SK-N-SH treated with all-trans-retinoic acid at 6 μM for 48 hours (cell line): Measurements from ENCODE around the gene ISM2.

ENCODE experiments used
- ATAC-seq: fragments of 200-7000 bp; cut with Tn5 transposase; 3 replicates; pipeline ENCODE4 v1.9.1; 2020; ENCODE audit warnings: mild to moderate bottlenecking, moderate library complexity
- ARNTL ChIP-seq: fragments of 450-650 bp; formaldehyde crosslinking; IDR thresholded peaks from 2 replicates; pipeline ENCODE4 v1.5.0; 2020; ENCODE audit warnings: low read depth, mild to moderate bottlenecking, moderate library complexity, borderline replicate concordance
- BACH2 ChIP-seq: fragments of 250-450 bp; sonication (Bioruptor Pico); IDR thresholded peaks from 2 replicates; pipeline ENCODE4 v1.9.0; 2021; ENCODE audit warnings: mild to moderate bottlenecking, borderline replicate concordance
- CREB5 ChIP-seq: fragments of 250-450 bp; sonication (Bioruptor Pico); IDR thresholded peaks from 2 replicates; pipeline ENCODE4 v1.5.1; 2020; ENCODE audit warnings: low read depth, mild to moderate bottlenecking, moderate library complexity
- CSDC2 ChIP-seq: fragments of 250-450 bp; sonication (Bioruptor Pico); IDR thresholded peaks from 2 replicates; pipeline ENCODE4 v1.5.0; 2020; ENCODE audit warnings: mild to moderate bottlenecking, moderate library complexity
- ESRRG ChIP-seq: fragments of 250-450 bp; sonication (Bioruptor Pico); IDR thresholded peaks from 2 replicates; pipeline ENCODE4 v1.6.1; 2021; ENCODE audit warnings: mild to moderate bottlenecking
- GLIS3 ChIP-seq: fragments of 250-450 bp; sonication (Bioruptor Pico); IDR thresholded peaks from 2 replicates; pipeline ENCODE4 v1.5.0; 2020; ENCODE audit warnings: mild to moderate bottlenecking, moderate library complexity
- ISL1 ChIP-seq: fragments of 250-450 bp; sonication (Bioruptor Pico); IDR thresholded peaks from 2 replicates; pipeline ENCODE4 v2.1.2; 2022; ENCODE audit warnings: mild to moderate bottlenecking, moderate library complexity
- OSR1 ChIP-seq: fragments of 250-450 bp; sonication (Bioruptor Pico); IDR thresholded peaks from 2 replicates; pipeline ENCODE4 v1.8.0; 2022; ENCODE audit warnings: moderate library complexity, mild to moderate bottlenecking, inconsistent platforms
- POU6F1 ChIP-seq: fragments of 250-450 bp; sonication (Bioruptor Pico); IDR thresholded peaks from 2 replicates; pipeline ENCODE4 v1.8.0; 2021; ENCODE audit warnings: low read depth, mild to moderate bottlenecking, moderate library complexity, borderline replicate concordance
- PPARA ChIP-seq: fragments of 250-450 bp; sonication (Bioruptor Pico); IDR thresholded peaks from 2 replicates; pipeline ENCODE4 v1.5.0; 2020; ENCODE audit warnings: mild to moderate bottlenecking, borderline replicate concordance
- RARB ChIP-seq: fragments of 250-450 bp; sonication (Bioruptor Pico); IDR thresholded peaks from 2 replicates; pipeline ENCODE4 v1.8.0; 2021; ENCODE audit warnings: mild to moderate bottlenecking, moderate library complexity
- SNAI2 ChIP-seq: fragments of 250-450 bp; sonication (Bioruptor Pico); IDR thresholded peaks from 2 replicates; pipeline ENCODE4 v1.5.0; 2020; ENCODE audit warnings: mild to moderate bottlenecking, moderate library complexity
- TCF4 ChIP-seq: fragments of 250-450 bp; sonication (Bioruptor Pico); IDR thresholded peaks from 2 replicates; pipeline ENCODE4 v1.8.0; 2021; ENCODE audit warnings: mild to moderate bottlenecking, moderate library complexity, borderline replicate concordance
- TOX ChIP-seq: fragments of 250-450 bp; sonication (Bioruptor Pico); IDR thresholded peaks from 2 replicates; pipeline ENCODE4 v1.8.0; 2021; ENCODE audit warnings: mild to moderate bottlenecking, moderate library complexity, borderline replicate concordance
- TSHZ2 ChIP-seq: fragments of 250-450 bp; sonication (Bioruptor Pico); IDR thresholded peaks from 2 replicates; pipeline ENCODE4 v1.5.0; 2020; ENCODE audit warnings: mild to moderate bottlenecking, moderate library complexity
- ZC3H10 ChIP-seq: fragments of 250-450 bp; sonication (Bioruptor Pico); IDR thresholded peaks from 2 replicates; pipeline ENCODE4 v1.5.1; 2021; ENCODE audit warnings: mild to moderate bottlenecking, moderate library complexity
- ZFP3 ChIP-seq: fragments of 250-450 bp; sonication (Bioruptor Pico); IDR thresholded peaks from 2 replicates; pipeline ENCODE4 v1.5.0; 2020; ENCODE audit warnings: mild to moderate bottlenecking, moderate library complexity
- ZFP30 ChIP-seq: fragments of 450-650 bp; formaldehyde crosslinking; IDR thresholded peaks from 2 replicates; pipeline ENCODE4 v1.5.0; 2022; ENCODE audit warnings: mild to moderate bottlenecking, moderate library complexity
- ZNF565 ChIP-seq: fragments of 450-650 bp; formaldehyde crosslinking; conservative IDR thresholded peaks from 2 replicates; pipeline ENCODE4 v1.5.0; 2020; ENCODE audit warnings: low read depth, mild to moderate bottlenecking, moderate library complexity
- ZNF70 ChIP-seq: fragments of 450-650 bp; formaldehyde crosslinking; IDR thresholded peaks from 2 replicates; pipeline ENCODE4 v1.5.0; 2020; ENCODE audit warnings: mild to moderate bottlenecking, moderate library complexity
- ZNF8 ChIP-seq: fragments of 450-650 bp; formaldehyde crosslinking; IDR thresholded peaks from 2 replicates; pipeline ENCODE4 v1.5.0; 2020; ENCODE audit warnings: mild to moderate bottlenecking, moderate library complexity

ISM2 gene

GRCh38 chr14:77507762-77508161 is 9.1 kb upstream of the ISM2 start:
- TF ChIP-seq TOX (CRISPR knock-in tag) (no peak), ZFP3 (CRISPR knock-in tag) (no peak), BACH2 (no peak), ZNF70 (CRISPR knock-in tag) (no peak), ESRRG (CRISPR knock-in tag) (no peak), RARB (CRISPR knock-in tag) (no peak), ZNF8 (CRISPR knock-in tag) (no peak), CREB5 (CRISPR knock-in tag) (no peak), ISL1 (CRISPR knock-in tag) (no peak), GLIS3 (no peak), POU6F1 (no peak), ZC3H10 (CRISPR knock-in tag) (no peak), TSHZ2 (CRISPR knock-in tag) (no peak), SNAI2 (CRISPR knock-in tag) (no peak), PPARA (CRISPR knock-in tag) (no peak), ARNTL (CRISPR knock-in tag) (no peak)
- ATAC-seq, result no peak

GRCh38 chr14:77505031-77505430 is 6.4 kb upstream of the ISM2 start:
- TF ChIP-seq SNAI2 (CRISPR knock-in tag), result no peak
- TF ChIP-seq OSR1 (CRISPR knock-in tag), result no peak
- TF ChIP-seq ZC3H10 (CRISPR knock-in tag), result no peak
- TF ChIP-seq PPARA (CRISPR knock-in tag), result no peak
- no peak for TF ChIP-seq ZFP30 (CRISPR knock-in tag)
- TF ChIP-seq ESRRG (CRISPR knock-in tag), result no peak
- TF ChIP-seq ARNTL (CRISPR knock-in tag), result no peak
- no peak for TF ChIP-seq BACH2
- TF ChIP-seq CSDC2 (CRISPR knock-in tag), result no peak
- TF ChIP-seq CREB5 (CRISPR knock-in tag), result no peak
- TF ChIP-seq POU6F1, result no peak
- no peak for TF ChIP-seq TCF4
- no peak for TF ChIP-seq RARB (CRISPR knock-in tag)
- TF ChIP-seq ZNF8 (CRISPR knock-in tag), result no peak
- TF ChIP-seq ZNF565, result no peak
- TF ChIP-seq TSHZ2 (CRISPR knock-in tag), result no peak
- TF ChIP-seq, all 23 proteins: peak for 0
- no peak for ATAC-seq
